CD4-positive, alpha-beta T cell treated with Interleukin-17A for 4 hours (primary cell): ENCODE results near the gene FAM156A.
"Not testable (repeated sequence)": the region's sequence is repeated elsewhere in the genome, so short reads cannot be mapped to it uniquely, and the experiment has no call there.

Source experiments
- DNase-seq: peaks from one replicate; pipeline ENCODE4 v3.0.0-alpha.2; 2020; ENCODE audit warnings: mixed read lengths

The FAM156A gene

GRCh38 chrX:52958113-52958959 is at the start of gene FAM156A:
Gene FAM156A (minus strand): TSS chrX:52958518. CDS start chrX:52948588, 9,930 bp downstream.
- DNase-seq = not testable (repeated sequence)

GRCh38 chrX:53005327-53005726 is 47.0 kb upstream of the FAM156A start:
- DNase-seq = no peak

- no peak for DNase-seq
These were observed 46.5 kb upstream of the FAM156A start for GRCh38 chrX:53004811-53005210.

DNA sequence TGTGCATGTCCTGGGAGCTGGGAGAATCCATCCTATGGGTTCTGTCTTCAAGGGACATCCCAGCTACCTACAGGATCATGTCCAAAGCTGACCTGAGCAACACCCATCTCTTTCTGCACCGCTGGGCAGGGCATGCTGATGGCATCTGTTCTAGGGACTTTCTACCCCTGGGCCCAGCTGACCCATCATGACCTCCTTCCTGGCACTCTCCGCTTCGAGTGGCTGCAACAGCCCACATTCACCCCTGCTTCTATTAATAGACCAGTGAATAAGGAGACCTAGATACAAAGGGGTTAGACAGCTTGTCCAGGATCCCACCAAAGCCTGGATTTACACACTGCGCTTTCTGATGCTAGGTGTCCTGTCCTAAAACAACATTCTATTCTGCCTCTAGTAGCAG is 45.7 kb upstream of the FAM156A start:
- no peak for DNase-seq

GRCh38 chrX:53003111-53003510 is 44.8 kb upstream of the FAM156A start:
- no peak for DNase-seq

DNA sequence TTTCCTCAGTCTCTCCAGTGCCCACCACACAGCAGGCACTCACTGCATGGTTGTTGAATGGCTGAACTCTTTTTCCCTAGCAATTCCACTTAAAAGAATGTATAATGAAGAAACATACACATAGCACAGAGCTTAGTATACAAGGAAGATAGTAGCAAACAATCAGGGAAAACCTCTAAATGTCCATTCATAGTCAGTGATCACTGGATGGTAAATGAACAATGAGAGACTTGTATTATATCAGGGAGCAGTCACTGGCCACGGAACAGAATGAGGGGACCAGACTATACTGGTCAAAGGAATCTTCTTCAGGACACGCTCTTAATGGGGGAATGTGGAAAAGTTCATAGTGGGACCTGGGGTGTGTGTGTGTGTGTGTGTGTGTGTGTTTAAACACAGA is 43.6 kb upstream of the FAM156A start:
- DNase-seq = no peak

DNA sequence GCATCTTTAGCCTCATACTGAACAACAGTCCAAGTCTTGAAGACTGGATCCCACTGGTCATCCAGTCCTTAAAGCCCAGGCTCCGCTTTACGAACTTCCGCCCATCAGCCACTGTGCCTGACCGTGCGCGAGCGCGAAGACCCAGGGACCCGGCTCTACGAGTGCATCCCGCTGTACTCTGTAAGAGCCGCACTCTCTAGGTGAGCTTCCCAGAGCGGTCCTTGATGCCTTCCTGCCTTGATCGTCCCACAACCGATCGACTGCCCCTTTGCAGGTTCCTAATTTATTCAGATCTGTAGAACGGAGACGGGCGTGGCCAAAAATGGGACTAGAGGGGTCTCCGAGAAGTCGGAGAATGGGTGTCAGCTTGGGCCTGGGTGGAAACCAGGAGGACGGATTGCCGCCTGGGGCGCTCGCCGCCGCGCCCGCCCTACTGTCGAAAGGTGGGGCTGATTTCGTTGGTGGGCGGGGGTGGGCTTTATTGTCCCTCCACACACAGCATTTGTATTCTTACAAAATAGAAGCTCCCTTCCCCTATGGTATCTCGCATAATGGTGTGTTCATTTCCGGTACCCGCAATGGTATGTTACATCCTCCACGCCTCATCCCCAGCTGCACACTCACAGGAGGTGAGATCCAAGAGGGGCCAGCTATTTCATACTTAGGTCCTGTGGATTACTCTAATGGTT is 42.3 kb upstream of the FAM156A start:
- DNase-seq = peak; percentile 12

- DNase-seq = no peak
These were observed 37.6 kb upstream of the FAM156A start for GRCh38 chrX:52995987-52996331.

DNA sequence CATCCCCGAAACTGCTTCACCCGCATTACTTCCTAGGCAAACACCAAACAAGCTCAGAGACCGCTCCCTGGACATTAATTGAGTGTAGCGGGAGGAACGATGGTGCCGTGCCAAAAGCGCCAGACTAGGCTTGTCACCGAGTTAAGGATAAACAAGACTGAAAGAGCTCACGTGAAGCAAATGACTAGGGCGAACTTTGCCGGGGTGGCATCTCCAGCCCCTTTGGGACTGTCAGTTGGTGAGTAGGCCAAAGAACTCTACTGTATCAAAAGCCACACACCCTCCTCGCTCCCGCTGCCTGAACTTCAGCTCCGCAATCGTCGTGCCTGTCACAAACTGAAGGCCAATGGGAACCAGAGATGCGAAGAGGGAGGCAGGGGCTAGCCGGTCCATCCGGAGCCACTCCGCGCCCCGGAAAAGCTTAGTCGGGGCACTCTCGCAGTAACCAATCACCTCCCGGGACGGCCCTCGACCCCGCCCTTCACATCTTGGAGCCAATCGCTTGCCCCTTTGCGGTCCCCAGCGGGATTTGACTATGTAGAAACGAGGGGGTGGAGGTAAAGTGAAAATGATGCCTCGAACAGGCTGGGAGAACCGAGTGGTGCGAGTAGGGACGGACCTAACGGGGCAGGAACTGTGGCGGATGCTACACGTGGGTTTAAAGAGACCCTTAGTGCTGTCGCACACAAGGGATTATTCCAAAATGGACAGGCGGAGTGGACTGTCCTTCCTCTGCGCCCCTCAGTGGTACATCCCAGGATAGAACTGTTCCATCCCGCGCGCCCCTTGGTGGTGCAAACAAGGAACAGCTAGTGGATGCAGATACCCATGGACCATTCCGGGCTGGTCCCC is 37.0 kb upstream of the FAM156A start:
- DNase-seq = peak; percentile 91

DNA sequence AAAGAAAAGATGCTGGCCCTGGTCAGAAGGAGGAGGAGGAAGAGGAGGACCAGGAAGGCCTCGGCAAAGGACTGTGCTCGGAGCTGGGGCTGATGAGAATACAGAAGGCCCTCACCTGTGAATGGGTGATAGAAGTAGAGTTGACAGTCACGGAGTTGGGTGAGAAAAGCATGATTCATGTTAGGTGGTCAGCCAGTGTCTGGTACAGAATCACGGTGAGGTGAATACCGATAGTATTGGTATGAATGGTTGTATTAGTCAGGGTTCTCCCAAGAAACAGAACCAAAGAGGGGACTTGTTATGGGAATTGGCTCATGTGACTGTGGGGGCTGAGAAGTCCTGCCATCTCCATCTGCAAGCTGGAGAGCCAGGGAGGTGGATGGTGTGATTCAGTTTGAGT is 32.5 kb upstream of the FAM156A start:
- no peak for DNase-seq

DNA sequence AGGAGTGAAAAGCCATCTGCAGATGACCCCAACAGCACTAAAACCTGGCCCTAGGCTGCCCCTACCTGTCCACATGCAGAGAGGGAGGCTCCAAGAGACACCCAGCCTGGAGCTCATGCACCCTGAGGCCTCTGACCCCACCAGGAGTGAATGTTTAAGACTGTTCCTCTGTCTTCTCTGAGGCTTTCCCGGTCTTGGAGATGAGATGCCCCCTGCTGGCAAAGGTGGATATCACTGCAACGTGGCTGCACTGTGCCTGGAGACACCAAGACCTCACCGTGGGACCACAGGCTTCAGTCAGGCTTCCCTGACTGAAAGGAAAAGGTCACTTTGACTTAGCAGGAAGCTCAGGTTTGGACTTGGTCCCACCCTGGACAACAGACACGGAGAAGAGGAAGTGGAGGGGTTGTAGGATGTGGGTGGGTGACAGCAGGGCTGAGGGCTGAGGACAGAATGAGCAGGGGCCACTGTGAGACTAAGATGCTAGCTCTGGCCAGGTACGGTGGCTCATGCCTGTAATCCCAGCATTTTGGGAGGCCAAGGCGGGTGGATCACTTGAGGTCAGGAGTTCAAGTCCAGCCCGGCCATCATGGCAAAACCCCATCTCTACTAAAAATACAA is 31.8 kb upstream of the FAM156A start:
- peak; percentile 70 for DNase-seq

DNA sequence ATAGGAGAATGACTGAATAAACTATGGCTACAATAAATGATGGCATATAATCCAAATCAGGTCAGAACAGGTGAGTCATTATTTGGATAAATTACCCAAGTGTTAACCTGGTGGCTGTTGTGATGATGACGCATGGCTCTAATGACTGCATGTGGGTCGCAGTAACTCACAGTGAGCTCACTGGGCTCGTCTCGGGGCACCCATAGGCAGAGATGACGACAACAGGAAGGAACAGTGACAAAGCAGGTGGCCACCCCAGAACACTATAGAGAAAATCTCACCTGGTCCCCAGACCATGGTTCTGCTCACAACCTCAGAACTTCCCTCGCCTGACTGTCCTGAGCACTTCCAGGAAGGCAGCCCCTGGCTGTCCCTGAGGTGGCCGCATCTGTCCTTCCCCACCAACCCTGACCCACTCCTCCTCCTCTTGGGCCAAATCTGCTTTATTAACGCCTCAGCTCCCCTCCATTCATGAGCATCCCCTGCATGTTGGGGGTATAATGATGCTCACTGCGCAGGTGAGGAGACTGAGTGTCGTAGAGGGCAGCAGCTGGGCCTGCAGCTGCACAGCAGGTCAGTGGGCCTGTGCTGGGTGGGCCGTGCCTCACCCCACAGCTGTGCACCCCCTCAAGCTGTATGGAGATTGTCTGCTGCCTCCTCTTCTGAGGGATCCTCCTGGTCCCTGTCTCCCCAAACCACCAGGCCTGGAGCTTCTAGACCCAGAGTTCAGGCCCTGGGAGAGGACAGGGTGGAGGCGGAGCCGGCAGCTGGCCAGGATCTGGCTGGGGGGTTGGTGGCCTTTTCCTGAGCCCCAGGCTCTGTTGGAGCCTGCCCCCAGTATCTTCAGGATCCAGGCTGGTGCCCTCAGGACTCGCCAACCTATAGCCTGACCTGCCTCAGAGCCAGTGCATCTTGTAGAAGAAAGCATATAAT is 30.9 kb upstream of the FAM156A start:
- no peak for DNase-seq

- no peak for DNase-seq
These were observed 25.1 kb upstream of the FAM156A start for GRCh38 chrX:52983321-52984000.

GRCh38 chrX:52979993-52980392 is 21.7 kb upstream of the FAM156A start:
- no peak for DNase-seq

DNA sequence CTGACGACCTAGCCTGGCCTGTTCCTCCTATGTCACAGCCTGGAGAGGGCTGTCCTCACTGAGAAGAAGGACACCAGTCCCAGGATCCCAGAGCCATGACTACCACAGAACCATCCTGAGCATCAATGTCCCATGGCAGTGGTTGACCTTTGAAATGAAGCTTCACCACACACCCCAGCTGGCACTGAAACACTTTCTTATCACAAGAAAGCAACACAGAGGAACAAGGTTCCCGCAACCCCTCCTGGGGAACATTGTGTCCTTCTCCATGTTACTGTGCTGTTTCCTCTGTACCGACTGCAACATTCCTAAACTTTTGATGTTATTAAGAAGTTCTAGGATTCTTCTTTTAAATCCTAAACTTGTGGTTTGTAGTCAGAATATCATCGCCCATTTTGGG is 21.2 kb upstream of the FAM156A start:
- no peak for DNase-seq

GRCh38 chrX:52977953-52978352 is 19.6 kb upstream of the FAM156A start:
- no peak for DNase-seq

- not testable (repeated sequence) for DNase-seq
These were observed 17.3 kb upstream of the FAM156A start for GRCh38 chrX:52975576-52975975.

DNA sequence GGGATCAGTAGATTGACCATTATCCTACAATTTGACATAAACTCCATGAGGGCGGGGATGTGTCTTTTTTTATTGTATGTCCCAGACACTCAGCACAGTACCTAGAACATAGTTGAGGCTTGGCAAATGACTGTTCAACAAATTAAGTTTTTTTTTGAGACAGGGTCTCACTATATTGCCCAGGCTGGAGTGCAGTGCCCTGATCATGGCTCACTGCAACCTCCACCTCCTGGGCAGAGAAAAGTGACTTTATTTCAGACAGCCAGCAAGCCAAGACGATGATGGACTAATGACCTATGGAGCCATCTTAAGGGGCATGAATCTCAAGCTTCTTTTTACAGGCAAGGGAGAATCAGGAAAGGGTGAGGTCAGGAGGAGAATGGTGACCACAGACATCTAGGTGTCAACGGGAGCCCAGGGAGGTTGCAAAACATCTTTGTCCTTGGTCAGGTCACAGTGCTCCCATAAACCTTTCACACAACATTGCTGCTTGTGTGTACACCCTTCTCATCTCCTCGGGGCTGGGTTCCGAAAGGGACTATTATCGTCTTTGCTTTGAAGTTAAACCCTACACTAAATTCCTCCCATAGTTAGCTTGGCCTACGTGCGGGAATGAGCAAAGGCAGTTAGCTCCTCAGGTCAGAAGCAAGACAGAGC is 16.1 kb upstream of the FAM156A start:
- not testable (repeated sequence) for DNase-seq

DNA sequence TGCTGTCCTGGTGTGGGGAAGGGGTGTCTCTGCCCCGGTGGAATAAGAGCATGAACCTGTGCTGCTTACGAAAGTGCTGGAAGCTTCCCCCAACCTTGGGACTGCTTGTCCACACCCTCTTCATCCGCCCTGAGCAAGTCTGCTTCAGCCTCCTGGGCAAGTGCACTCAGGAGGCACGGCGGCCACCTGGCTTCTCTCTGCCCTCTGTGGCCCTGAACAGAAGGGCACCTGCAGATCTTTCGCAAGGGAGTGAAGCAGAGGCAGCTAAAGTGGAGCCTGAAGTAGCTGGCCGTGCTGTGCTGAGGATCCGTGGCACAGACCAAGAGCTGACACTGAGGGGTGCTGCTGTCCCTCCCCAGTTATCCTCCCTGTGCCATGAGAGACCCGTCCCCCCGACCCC is 9.6 kb upstream of the FAM156A start:
- not testable (repeated sequence) for DNase-seq

- DNase-seq = not testable (repeated sequence)
These were observed 8.8 kb upstream of the FAM156A start for GRCh38 chrX:52966993-52967738.
